Vagina (tissue), 2 donors: ENCODE measurements around the gene PRMT9.

ENCODE experiments used
- CTCF ChIP-seq, 3 experiments: fragments of 450-650 bp in 2 of 3; fragments of 200-600 bp in 1 of 3; sonication (generic) in 1 of 3; IDR thresholded peaks; one replicate each; pipeline ENCODE4 v1.5.1; 2017 to 2019; ENCODE audit warnings: antibody characterized with exemption in 3 of 3, mild to moderate bottlenecking in 2 of 3, moderate library complexity in 2 of 3
- POLR2A ChIP-seq, 2 donors: fragments of 450-650 bp; IDR thresholded peaks; one replicate each; pipeline ENCODE4 v1.6.1; 2017; ENCODE audit warnings: antibody characterized with exemption in 2 of 2, mild to moderate bottlenecking in 2 of 2, moderate library complexity in 2 of 2
- POLR2AphosphoS5 ChIP-seq, 2 donors: sonication (generic); formaldehyde crosslinking; IDR thresholded peaks; one replicate each; pipeline ENCODE4 v1.9.0; 2017; ENCODE audit warnings: antibody characterized with exemption in 2 of 2, mild to moderate bottlenecking in 2 of 2, low read depth in 1 of 2; ENCODE audit not compliant: insufficient read depth in 1 of 2

- TF ChIP-seq CTCF (IDR thresholded peaks at IDR 0.05) (no peak), POLR2AphosphoS5 (IDR thresholded peaks at IDR 0.05; ENCODE audit: insufficient read depth in 1 of 2, low read depth in 1 of 2) (no peak), POLR2A (IDR thresholded peaks at IDR 0.05) (no peak)
These were observed 30.8 kb upstream of the PRMT9 start for GRCh38 chr4:147714575-147715401.
